22Rv1 (cell line): ENCODE measurements around the gene THAP8.

ENCODE experiments used
- H3K27ac ChIP-seq: fragments of 450-650 bp; 2 replicates; pipeline ENCODE4 v1.5.1; 2017
- ZFX ChIP-seq: fragments of 450-650 bp; IDR thresholded peaks from 2 replicates; pipeline ENCODE4 v1.6.1; 2017; ENCODE audit warnings: antibody characterized with exemption, borderline replicate concordance
- TF ChIP-seq, protein P1 (sequence below): fragments of 450-650 bp; IDR thresholded peaks from 2 replicates; pipeline ENCODE4 v1.5.1; 2017; ENCODE audit warnings: mild to moderate bottlenecking

The THAP8 gene

DNA sequence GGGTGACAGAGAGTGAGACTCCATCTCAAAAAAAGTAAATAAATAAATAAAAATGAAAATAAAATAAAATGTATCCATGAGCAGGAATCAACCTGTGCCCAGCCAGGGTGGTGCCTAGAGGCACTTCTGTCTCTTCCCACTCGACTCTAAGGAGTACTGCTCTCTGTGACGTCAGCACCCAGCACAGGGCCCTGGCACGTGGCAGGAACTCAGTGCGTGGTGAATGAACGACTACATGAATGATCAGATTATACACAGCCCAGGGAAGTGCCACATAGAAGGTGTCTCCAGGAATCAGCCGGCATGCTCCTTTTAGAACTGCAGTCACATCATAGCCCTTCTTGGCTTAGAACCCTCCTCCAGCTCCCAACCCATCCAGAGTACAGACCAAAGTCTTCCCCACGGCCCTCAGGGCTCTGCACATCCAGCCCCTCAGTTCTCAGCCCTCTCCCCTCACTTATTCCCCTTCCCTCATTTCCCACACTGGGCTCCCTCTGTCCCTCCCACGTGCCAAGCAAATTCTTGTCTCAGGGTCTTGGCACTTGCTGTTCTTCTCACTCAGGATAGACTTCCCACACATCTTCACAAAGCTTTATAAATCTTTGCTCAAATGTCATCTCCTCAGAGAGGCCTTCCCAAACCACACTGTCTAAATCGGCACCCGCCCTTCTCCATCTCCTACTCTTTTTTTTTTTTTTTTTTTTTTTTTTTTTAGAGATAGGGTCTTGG lies 25.6 kb downstream of the THAP8 start:
- H3K27ac ChIP-seq: no peak overlapping the region
- TF ChIP-seq ZFX: no peak
- TF ChIP-seq, protein P1, sequence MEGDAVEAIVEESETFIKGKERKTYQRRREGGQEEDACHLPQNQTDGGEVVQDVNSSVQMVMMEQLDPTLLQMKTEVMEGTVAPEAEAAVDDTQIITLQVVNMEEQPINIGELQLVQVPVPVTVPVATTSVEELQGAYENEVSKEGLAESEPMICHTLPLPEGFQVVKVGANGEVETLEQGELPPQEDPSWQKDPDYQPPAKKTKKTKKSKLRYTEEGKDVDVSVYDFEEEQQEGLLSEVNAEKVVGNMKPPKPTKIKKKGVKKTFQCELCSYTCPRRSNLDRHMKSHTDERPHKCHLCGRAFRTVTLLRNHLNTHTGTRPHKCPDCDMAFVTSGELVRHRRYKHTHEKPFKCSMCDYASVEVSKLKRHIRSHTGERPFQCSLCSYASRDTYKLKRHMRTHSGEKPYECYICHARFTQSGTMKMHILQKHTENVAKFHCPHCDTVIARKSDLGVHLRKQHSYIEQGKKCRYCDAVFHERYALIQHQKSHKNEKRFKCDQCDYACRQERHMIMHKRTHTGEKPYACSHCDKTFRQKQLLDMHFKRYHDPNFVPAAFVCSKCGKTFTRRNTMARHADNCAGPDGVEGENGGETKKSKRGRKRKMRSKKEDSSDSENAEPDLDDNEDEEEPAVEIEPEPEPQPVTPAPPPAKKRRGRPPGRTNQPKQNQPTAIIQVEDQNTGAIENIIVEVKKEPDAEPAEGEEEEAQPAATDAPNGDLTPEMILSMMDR: no peak

DNA sequence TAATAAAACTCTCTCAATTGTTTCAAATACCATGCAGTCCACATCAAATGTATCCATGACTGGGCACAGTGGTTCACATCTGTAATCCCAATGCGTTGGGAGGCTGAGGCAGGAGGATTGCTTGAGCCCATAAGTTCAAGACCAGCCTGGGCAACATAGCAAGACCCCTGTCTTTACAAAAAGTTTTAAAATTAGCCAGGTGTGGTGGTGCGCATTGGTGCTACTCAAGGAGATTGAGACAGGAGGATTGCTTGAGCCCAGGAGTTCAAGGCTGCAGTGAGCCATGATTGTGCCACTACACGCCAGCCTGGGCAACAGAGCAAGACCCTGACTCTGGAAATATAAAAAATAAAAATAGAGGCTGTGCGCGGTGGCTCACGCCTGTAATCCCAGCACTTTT lies 26.4 kb downstream of the THAP8 start:
- TF ChIP-seq ZFX: no peak
- TF ChIP-seq, protein P1: no peak
- H3K27ac ChIP-seq: no peak overlapping the region

DNA sequence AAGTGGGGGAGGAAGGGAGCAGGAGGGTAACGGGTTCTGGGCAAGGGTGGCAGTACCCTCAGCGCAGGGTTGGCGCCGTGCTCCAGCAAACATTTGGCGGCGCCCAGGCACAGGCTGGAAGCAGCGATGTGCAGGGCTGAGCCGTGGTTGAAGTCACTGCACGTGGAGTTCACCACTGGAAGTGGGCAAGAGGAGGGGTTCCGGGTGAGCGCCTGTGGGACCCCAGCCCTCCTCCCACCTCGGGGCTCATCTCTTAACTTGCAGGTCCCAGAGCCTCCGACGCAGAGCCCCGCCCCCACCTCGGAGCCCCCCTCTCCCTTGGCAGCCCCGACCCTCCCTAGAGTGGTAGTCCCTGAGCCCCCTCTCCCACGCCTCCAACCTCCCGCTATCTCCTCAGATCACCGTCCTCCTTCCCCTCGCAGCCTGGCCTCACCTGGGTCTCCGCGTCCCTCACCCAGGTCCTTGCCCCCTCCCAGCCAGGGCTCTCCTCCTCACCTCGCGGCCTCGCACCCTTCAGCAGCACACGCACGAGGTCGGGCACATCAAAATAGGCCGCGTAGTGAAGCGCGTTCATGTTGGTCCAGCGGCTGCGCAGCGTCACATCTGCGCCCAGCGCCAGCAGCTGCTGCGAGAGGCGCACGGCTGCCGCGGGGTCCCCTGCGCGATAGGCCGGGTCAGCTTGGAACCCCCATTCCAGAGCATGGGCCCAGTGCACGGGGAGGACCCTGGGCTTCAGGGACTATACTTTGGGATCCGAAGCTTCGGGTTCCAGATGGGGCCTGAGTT lies 27.8 kb downstream of the THAP8 start:
- TF ChIP-seq, protein P1: no peak
- TF ChIP-seq ZFX: no peak
- no peak overlapping the region for H3K27ac ChIP-seq

GRCh38 chr19:36025541-36025940 lies 28.5 kb downstream of the THAP8 start:
- H3K27ac ChIP-seq: no peak overlapping the region
- no peak for TF ChIP-seq ZFX
- TF ChIP-seq, protein P1: no peak

DNA sequence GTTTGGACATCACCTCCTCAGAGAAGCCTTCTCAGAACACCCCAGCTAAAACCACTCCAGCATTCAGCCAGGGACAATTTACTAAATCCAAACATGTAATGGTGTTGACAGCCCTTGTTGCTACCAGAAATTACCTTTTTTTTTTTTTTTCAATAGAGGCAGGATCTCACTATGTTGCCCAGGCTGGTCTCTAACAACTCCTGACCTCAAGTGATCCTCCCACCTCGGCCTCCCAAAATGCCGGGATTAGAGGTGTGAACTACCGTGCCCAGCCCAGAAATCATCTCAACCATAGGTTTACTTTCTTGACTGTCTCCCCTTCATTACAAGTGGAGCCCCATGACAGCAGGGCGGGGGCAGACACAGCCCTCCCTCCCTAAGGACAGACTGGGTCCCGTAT lies 30.7 kb downstream of the THAP8 start:
- no peak for TF ChIP-seq ZFX
- TF ChIP-seq, protein P1: no peak
- no peak overlapping the region for H3K27ac ChIP-seq

DNA sequence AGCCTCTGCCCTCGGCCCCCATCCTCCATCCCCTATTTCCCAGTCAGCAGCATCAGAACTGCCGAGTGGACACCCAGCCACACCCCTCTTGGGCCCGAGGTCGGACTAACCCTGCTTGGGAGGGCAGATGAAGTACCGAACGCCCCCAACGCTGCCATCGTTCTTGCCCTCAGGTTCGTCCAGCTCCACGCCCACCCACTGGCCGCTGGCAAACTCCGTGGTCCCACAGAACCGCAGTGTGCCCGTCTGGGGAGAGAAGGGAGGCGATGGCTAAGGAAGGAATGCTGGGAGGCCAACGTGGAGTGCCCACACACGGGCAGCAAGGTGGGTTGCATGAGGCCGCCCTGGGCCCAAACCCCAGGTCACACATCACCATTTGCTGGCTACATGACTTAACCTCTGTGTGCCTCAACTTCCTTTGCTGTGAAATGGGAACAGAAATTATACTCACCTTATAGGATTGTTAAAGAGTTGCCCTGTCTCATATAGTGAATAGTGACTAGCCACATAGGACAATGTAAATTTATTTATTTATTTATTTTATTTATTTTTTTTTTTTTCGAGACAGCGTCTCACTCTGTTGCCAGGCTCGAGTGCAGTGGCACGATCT lies 34.9 kb downstream of the THAP8 start:
- no peak overlapping the region for H3K27ac ChIP-seq
- no peak for TF ChIP-seq ZFX
- TF ChIP-seq, protein P1: no peak
